Measurements from ENCODE around the gene PEX19.

DNA sequence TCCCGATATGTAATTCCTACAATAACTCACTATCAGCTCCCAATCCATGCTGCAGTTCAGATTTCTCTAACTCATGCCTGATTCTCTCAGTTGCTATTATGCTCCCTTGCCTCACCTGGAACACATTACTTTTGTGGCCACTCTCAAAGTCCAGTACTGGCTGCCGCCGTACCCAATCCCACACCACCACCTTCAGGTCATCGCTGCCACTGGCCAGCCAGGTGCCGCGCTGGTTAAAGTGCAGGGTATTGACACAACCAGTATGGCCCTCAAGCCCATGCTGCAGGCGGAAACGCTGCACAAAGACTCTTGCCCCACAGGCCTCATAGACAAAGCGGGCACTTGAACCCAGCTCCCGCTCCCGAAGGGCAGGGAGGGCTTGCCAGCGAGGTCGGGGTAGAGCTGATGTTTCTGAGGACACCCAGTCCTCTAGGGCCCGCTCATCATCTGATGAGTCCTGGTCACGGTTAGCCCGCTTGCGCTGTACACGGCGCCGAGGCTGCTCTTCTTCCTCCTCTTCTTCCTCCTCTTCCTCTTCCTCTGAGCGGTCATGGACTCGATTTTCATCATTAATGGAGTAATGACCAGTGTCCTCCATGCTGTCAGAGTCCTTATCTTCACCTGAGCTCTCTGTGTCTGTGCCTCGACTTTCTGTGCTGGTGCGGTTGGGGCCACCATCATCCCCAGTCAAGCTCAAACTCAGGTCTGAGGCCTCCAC lies 45.2 kb downstream of the PEX19 start:
- TF ChIP-seq CTCF (conservative IDR thresholded peaks at IDR 0.05; ENCODE audit: low read length) (no peak), EZH2phosphoT487 (IDR thresholded peaks at IDR 0.05; ENCODE audit: borderline replicate concordance, low read depth, low read length) (no peak)

Data from OCI-LY7 (cell line).